Neural progenitor cell (in vitro differentiated cells): ENCODE data around the gene SEC14L3.

Source experiments
- CTCF ChIP-seq: fragments of 200-600 bp; sonication (generic); IDR thresholded peaks from 2 replicates; pipeline ENCODE4 v1.5.1; 2017; ENCODE audit warnings: antibody characterized with exemption, mild to moderate bottlenecking
- EZH2 ChIP-seq: fragments of 200-600 bp; sonication (generic); IDR thresholded peaks from 2 replicates; pipeline ENCODE4 v1.6.1; 2017; ENCODE audit warnings: antibody characterized with exemption, mild to moderate bottlenecking, moderate library complexity
- EZH2phosphoT487 ChIP-seq: fragments of 200-600 bp; sonication (generic); IDR thresholded peaks from 2 replicates; pipeline ENCODE4 v1.6.1; 2017; ENCODE audit warnings: antibody characterized with exemption

DNA sequence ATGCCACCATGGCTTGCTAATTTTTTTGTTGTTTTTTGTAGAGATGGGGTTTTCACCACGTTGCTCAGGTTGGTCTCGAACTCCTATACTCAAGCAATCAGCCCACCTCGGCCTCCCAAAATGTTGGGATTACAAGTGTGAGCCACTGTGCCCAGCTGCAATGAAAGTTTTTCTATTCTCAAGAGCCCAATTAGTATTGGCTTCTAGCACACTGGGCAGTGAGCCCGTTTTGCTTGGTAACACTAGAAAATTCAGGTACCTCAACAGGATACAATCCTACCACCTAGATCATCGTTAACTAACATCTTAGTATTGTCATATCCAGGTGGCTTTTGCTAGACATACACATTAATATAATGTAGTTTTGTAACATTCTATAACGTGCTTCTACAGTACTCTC is 19.0 kb downstream of the SEC14L3 start:
- TF ChIP-seq CTCF (no peak), EZH2phosphoT487 (no peak), EZH2 (no peak)
